Progenitor cell of endocrine pancreas (in vitro differentiated cells): ENCODE measurements around the gene FIGN. TPM values are rescaled to one million over a fixed set of nuclear protein-coding genes. Genes with fewer than 3 reads are reported as not detected.
A peak's percentile ranks its signal among the peaks of the same experiment; 100 is the strongest.

ENCODE experiments used
- DNase-seq: peaks from one replicate; pipeline ENCODE4 v3.0.0; 2021; ENCODE audit warnings: low spot score; ENCODE audit not compliant: unreplicated experiment
- H3K27ac Mint-ChIP-seq: 2 replicates; pipeline ENCODE4 v1.8.0; 2021; ENCODE audit warnings: mild to moderate bottlenecking, moderate library complexity, mixed read lengths
- H3K27me3 Mint-ChIP-seq: 2 replicates; pipeline ENCODE4 v1.8.0; 2021; ENCODE audit warnings: mixed read lengths
- H3K36me3 Mint-ChIP-seq: 2 replicates; pipeline ENCODE4 v1.8.0; 2022; ENCODE audit warnings: mixed read lengths; ENCODE audit not compliant: insufficient read depth
- H3K4me1 Mint-ChIP-seq: 2 replicates; pipeline ENCODE4 v1.8.0; 2021; ENCODE audit warnings: low read depth, mixed read lengths
- H3K4me3 Mint-ChIP-seq: 2 replicates; pipeline ENCODE4 v1.8.0; 2021; ENCODE audit warnings: low read depth, mild to moderate bottlenecking, moderate library complexity, mixed read lengths
- H3K9me3 Mint-ChIP-seq: 2 replicates; pipeline ENCODE4 v1.8.0; 2021; ENCODE audit warnings: low read depth, mixed read lengths
- total RNA-seq: library from RNA; stranded (reverse); gene quantifications from 2 replicates; pipeline ENCODE4 v1.2.1, GENCODE V29; 2021
- TF ChIP-seq, protein P1 (sequence below): fragments of 200-600 bp; sonication (generic); IDR thresholded peaks from one replicate; pipeline ENCODE4 v1.5.0; 2021; ENCODE audit warnings: antibody characterized with exemption, mild to moderate bottlenecking; ENCODE audit not compliant: unreplicated experiment

FIGN gene
- total RNA-seq, 1 donor from 2014 or later: 18.0 TPM

DNA sequence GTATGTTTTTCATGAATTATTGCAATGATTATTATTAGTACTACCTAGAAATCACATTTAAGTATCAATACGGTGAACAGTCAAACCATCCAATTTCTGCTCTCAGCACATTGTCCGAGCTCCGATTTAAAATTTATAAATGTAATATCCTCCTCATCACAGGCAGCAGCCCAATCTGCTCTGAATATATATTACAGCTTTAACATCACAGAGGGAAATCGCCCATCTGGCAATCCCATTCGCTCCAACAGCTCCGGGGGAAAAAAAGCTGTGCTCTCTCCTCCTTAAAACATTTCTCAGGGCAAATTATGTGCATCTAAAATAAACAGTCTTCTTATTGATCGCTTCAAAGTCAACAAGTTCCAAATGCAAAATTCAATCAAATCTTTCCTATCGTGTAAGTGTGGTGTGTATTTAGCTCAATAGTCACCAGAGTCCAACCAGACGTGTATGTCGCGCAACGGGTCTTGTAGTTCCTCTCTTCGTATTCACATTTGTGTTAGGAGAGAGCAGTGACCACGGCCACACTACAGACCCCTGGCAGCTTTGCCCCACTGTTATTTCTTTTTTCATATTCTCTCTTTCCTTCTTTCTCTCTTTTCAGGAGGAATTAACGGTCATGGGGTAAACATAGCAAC lies 2.4 kb downstream of the FIGN start:
- Mint-ChIP-seq H3K4me3 (peak overlapping the region; percentile 91), H3K36me3 (no peaks in the 10 kb centered on the region), H3K9me3 (no peaks in the 10 kb centered on the region), H3K4me1 (peaks cover 47% of the 10 kb centered on the region), H3K27me3 (no peaks in the 10 kb centered on the region), H3K27ac (peak overlapping the region; percentile 32)
- DNase-seq: no peak
- TF ChIP-seq, protein P1, sequence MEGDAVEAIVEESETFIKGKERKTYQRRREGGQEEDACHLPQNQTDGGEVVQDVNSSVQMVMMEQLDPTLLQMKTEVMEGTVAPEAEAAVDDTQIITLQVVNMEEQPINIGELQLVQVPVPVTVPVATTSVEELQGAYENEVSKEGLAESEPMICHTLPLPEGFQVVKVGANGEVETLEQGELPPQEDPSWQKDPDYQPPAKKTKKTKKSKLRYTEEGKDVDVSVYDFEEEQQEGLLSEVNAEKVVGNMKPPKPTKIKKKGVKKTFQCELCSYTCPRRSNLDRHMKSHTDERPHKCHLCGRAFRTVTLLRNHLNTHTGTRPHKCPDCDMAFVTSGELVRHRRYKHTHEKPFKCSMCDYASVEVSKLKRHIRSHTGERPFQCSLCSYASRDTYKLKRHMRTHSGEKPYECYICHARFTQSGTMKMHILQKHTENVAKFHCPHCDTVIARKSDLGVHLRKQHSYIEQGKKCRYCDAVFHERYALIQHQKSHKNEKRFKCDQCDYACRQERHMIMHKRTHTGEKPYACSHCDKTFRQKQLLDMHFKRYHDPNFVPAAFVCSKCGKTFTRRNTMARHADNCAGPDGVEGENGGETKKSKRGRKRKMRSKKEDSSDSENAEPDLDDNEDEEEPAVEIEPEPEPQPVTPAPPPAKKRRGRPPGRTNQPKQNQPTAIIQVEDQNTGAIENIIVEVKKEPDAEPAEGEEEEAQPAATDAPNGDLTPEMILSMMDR: no peak

DNA sequence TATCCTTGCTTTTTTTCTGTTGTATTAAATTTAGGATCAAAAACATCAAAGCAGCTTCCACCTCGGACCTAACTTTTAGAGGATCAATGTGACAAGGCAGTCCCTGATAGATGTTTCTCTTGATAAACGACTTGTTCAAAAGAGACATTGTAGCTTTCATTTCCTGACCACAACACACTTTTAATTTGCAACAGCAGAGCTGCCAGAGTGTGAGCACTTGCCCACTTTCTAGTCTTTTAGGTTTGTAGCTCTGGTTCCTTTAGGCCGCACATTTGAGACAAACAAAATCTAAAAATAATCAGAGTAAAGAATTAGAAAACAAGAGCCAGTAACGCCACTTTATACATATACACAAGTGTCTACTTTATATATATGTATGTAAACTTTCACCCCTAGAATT lies 3.1 kb downstream of the FIGN start:
- H3K4me1 Mint-ChIP-seq: peaks cover 47% of the 10 kb centered on the region
- H3K27me3 Mint-ChIP-seq: no peaks in the 10 kb centered on the region

DNA sequence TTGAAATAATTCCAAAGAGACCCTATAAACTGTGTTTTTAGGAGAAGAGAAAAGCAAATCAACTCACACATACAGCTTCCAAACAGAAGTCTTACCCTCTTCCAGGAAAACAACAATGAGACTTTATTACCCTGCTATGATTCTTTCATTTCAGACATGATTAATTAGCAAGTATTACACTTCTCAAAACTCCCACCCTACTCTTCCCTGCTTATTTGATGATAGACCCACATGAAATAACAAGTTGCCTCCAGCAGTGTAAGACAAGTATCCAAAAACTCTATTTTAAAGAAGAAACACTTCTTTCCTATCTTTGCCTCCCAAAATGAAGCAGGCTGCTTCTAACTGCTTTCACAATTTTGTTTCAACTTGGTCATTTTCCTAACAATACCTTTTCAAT lies 4.1 kb downstream of the FIGN start:
- Mint-ChIP-seq H3K27ac (no peak overlapping the region), H3K4me3 (no peak overlapping the region)

More for the DNA sequence above, 3.1 kb downstream of the FIGN start:
- Mint-ChIP-seq H3K27ac (peak overlapping the region; percentile 3), H3K9me3 (no peaks in the 10 kb centered on the region), H3K36me3 (no peaks in the 10 kb centered on the region), H3K4me3 (peak overlapping the region; percentile 4)
- DNase-seq: no peak
- TF ChIP-seq, protein P1: no peak

DNA sequence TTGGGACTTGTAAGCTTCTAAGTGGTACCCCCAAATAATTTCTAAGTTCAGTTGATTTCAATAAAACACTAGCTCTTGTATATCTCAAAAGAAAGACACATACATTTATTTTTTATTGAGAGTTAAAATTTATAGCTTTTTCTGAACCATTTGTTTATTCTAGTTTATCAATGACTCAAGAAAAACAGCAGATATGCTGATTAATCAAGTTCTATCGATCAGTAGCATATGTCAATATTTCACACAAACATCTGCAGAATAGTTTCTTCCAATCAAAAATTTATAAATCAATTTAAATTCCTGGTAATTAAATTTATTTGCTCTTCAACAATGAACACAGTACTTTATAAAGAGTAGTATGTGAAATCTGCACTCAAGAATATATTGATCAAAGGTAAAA lies 5.3 kb downstream of the FIGN start:
- Mint-ChIP-seq H3K36me3 (no peaks in the 10 kb centered on the region), H3K27ac (no peak overlapping the region), H3K4me3 (no peak overlapping the region), H3K4me1 (peaks cover 41% of the 10 kb centered on the region), H3K9me3 (no peaks in the 10 kb centered on the region), H3K27me3 (no peaks in the 10 kb centered on the region)
- TF ChIP-seq, protein P1: no peak
- no peak for DNase-seq

More for the DNA sequence above, 4.1 kb downstream of the FIGN start:
- Mint-ChIP-seq H3K9me3 (no peaks in the 10 kb centered on the region), H3K36me3 (no peaks in the 10 kb centered on the region), H3K27me3 (no peaks in the 10 kb centered on the region), H3K4me1 (peaks cover 41% of the 10 kb centered on the region)
- no peak for DNase-seq
- TF ChIP-seq, protein P1: no peak

DNA sequence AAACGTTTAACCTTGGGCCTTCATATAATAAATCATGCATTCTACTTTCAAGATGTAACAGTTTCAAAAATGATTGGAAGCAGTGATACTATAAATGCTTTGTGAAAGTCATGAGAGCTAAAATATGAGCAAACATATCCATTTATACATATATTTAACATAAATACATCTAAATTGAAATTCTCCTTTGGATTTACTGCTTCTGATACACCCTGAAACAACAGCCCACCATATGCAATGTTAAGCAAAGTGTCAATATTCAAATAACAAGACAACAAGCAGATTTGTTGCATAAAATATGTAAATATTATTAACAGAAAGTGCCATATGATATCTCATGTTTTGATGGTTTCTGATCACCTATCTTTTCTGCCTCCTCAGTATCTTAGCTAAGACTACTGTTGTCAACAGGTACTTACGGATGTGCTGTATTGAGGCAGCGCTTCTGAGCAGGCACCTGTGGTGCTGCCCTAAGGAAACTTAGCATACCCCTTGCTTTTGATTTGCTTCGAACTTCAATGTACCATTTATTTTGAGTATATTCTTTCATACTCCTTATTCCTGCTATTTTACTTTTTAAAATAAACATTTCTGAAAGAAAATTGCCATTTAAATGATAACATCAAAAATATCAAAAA lies 6.1 kb downstream of the FIGN start:
- Mint-ChIP-seq H3K9me3 (no peaks in the 10 kb centered on the region), H3K27me3 (no peaks in the 10 kb centered on the region), H3K36me3 (no peaks in the 10 kb centered on the region), H3K4me1 (peaks cover 38% of the 10 kb centered on the region), H3K4me3 (no peak overlapping the region), H3K27ac (no peak overlapping the region)
- DNase-seq: no peak
- TF ChIP-seq, protein P1: no peak
